ENCODE data around the gene RBM20. TPM values are rescaled to one million over a fixed set of nuclear protein-coding genes. Genes with fewer than 3 reads are reported as not detected.

Gene RBM20
- total RNA-seq, 1 donor from 2014 or later = 101 TPM

GRCh38 chr10:110820321-110820814 is 176.2 kb downstream of the RBM20 start:
- Histone ChIP-seq H3K27ac (replicated peaks) (peak overlapping the region; percentile 85), H3K9me3 (replicated peaks) (no peaks in the 10 kb centered on the region), H3K36me3 (peaks cover 17% of the 10 kb centered on the region), H3K4me3 (peak overlapping the region; percentile 19), H3K4me1 (peaks cover 100% of the 10 kb centered on the region), H3K27me3 (ENCODE audit: low read depth) (no peaks in the 10 kb centered on the region)
- intact Hi-C loops (cut with micrococcal nuclease) = no loop called here
- no peak for TF ChIP-seq CTCF (IDR thresholded peaks at IDR 0.05; ENCODE audit: borderline replicate concordance)
- peak; percentile 56 for DNase-seq

GRCh38 chr10:110821508-110821907 is 177.4 kb downstream of the RBM20 start:
- TF ChIP-seq CTCF (IDR thresholded peaks at IDR 0.05; ENCODE audit: borderline replicate concordance) = no peak
- peak; percentile 55 for DNase-seq
- H3K9me3 ChIP-seq (replicated peaks) = no peaks in the 10 kb centered on the region
- H3K4me1 ChIP-seq = peaks cover 100% of the 10 kb centered on the region
- peaks cover 20% of the 10 kb centered on the region for H3K36me3 ChIP-seq
- H3K4me3 ChIP-seq = peak overlapping the region; percentile 13
- no peaks in the 10 kb centered on the region for H3K27me3 ChIP-seq (ENCODE audit: low read depth)
- intact Hi-C loops (cut with micrococcal nuclease) = no loop called here
- peak overlapping the region; percentile 85 for H3K27ac ChIP-seq (replicated peaks)

DNA sequence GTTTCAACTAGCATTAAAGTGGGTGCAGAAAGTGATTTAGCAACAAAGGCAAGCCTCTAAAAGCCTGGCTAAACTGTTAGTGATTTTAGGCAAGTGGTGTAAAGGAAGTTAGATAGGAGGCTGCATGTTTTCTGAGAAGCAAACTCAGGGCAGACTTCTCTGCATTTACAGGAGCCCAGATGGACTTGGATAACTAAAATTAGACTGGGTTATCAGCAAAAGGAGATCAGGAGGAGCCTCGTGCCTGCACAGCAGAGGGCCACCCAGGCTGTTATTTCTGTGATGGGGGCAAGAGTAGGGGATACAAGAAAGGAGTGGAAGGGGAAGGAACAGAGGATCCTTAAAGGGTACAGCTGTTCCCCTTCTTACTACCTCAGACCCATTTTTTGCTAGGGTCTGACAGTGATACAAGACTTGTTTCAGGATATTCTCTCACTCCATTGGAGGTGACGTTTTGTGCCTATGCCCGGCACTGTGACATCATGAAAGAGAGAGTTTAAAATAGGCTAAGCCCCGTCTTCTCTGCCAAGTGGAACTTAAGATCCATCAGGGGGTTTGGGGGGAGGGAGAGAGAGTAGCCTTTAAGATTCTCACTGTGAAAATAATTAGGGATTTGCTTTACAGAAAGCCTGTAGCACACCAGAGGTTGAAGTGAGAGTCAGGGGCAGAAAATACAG is 178.0 kb downstream of the RBM20 start:
- intact Hi-C loops (cut with micrococcal nuclease) = no loop called here
- Histone ChIP-seq H3K4me3 (peak overlapping the region; percentile 13), H3K36me3 (peaks cover 20% of the 10 kb centered on the region), H3K9me3 (replicated peaks) (no peaks in the 10 kb centered on the region), H3K4me1 (peaks cover 99% of the 10 kb centered on the region), H3K27ac (replicated peaks) (peak overlapping the region; percentile 85), H3K27me3 (ENCODE audit: low read depth) (no peaks in the 10 kb centered on the region)
- no peak for DNase-seq
- TF ChIP-seq CTCF (IDR thresholded peaks at IDR 0.05; ENCODE audit: borderline replicate concordance) = no peak

DNA sequence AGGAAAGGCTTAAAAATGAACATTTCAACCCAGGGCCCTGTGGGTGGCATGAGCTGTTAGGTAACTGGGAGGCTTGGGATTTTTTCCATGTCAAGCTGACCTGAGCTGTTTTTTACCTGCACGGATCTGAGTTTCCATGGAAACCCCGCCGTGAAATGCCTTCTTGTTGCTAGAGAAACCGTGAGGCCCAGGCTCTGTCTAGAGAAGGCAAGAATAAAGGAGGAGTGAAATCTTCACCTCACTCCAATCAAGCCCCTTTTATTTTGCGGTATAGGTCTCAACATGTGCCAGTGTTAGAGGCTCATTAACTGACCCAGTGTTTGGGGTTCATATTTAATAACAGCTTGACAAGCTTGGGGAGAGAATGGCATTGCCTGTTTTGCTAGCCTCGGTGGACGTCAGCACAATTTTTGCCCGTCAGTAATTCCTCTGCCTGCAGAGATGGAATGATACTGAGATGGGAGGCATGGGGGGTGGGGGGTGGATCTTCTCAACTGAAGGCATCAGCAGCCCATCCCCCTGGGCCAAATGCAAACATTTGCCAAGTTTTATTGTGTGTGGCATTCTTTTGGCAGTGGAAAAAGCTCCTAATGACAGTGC is 178.7 kb downstream of the RBM20 start:
- Histone ChIP-seq H3K36me3 (peaks cover 20% of the 10 kb centered on the region), H3K27ac (replicated peaks) (peak overlapping the region; percentile 85), H3K4me1 (peaks cover 99% of the 10 kb centered on the region), H3K27me3 (ENCODE audit: low read depth) (no peaks in the 10 kb centered on the region), H3K9me3 (replicated peaks) (no peaks in the 10 kb centered on the region), H3K4me3 (no peak overlapping the region)
- TF ChIP-seq CTCF (IDR thresholded peaks at IDR 0.05; ENCODE audit: borderline replicate concordance) = no peak
- intact Hi-C loops (cut with micrococcal nuclease) = no loop called here
- DNase-seq = no peak

GRCh38 chr10:110824152-110824441 is 180.0 kb downstream of the RBM20 start:
- TF ChIP-seq CTCF (IDR thresholded peaks at IDR 0.05; ENCODE audit: borderline replicate concordance) = no peak
- intact Hi-C loops (cut with micrococcal nuclease) = no loop called here
- H3K9me3 ChIP-seq (replicated peaks) = no peaks in the 10 kb centered on the region
- peaks cover 97% of the 10 kb centered on the region for H3K4me1 ChIP-seq
- H3K4me3 ChIP-seq = no peak overlapping the region
- peak overlapping the region; percentile 85 for H3K27ac ChIP-seq (replicated peaks)
- no peak for DNase-seq
- peaks cover 20% of the 10 kb centered on the region for H3K36me3 ChIP-seq
- H3K27me3 ChIP-seq (ENCODE audit: low read depth) = no peaks in the 10 kb centered on the region

Measured in left ventricle myocardium inferior (tissue), 1 donor.